Pancreas (tissue), 10 donors: ENCODE results near the gene PSENEN. TPM values are rescaled to one million over a fixed set of nuclear protein-coding genes. Genes with fewer than 3 reads are reported as not detected.

Source experiments
- ATAC-seq, 4 donors: fragments of 200-7000 bp; cut with Tn5 transposase; one replicate each; pipeline versions ENCODE4 v1.8.0 to v1.9.1; 2020; ENCODE audit warnings: mild to moderate bottlenecking in 4 of 4, moderate library complexity in 4 of 4
- DNase-seq, 6 donors: peaks; one replicate each; pipeline ENCODE4 v3.0.0-alpha.2; 2020
- FAIRE-seq: peaks from 2 replicates; lab custom pipeline; 2012; peaks lifted over from hg19 to GRCh38; lab: Jason Lieb, UNC
- H3K27ac ChIP-seq, 4 donors: fragments of 200-600 bp; sonication (generic); 1 replicate in 3 of 4; 2 replicates in 1 of 4; pipeline versions ENCODE4 v1.5.0 to v1.8.0; 2020
- H3K27me3 ChIP-seq, 4 donors: fragments of 200-600 bp; one replicate each; pipeline ENCODE4 v1.8.0; 2021
- H3K36me3 ChIP-seq, 3 donors: fragments of 200-600 bp; sonication (generic) in 1 of 3; one replicate each; pipeline versions ENCODE4 v1.5.0 to v1.8.0; 2020 to 2021
- H3K4me1 ChIP-seq, 3 donors: fragments of 200-600 bp; one replicate each; pipeline ENCODE4 v1.8.0; 2021
- H3K4me3 ChIP-seq, 4 donors: fragments of 200-600 bp; sonication (generic) in 2 of 4; one replicate each; pipeline versions ENCODE4 v1.5.0 to v1.8.0; 2020 to 2021
- H3K9me3 ChIP-seq, 4 donors: fragments of 200-600 bp; one replicate each; pipeline ENCODE4 v1.8.0; 2021
- WGBS, 2 donors: extraction: QIAGEN DNeasy Blood & Tissue Kit; methylation state at CpG; one replicate each; pipeline ENCODE4 v1.1.7; 2013; 5-methylcytosine and 5-hydroxymethylcytosine counted together
- intact Hi-C, 3 donors: fragments of 100-400 bp; cut with DNase I; formaldehyde crosslinking; loops; one replicate each; pipeline versions ENCODE4 v1.11.1 to v1.14.2; 2022
- polyA plus RNA-seq, 2 donors: library from polyadenylated mRNA; stranded (reverse); fragments of 200-250 nt; gene quantifications; one replicate each; pipeline ENCODE4 v1.2.3, GENCODE V29; 2013
- total RNA-seq, 6 donors: library from RNA; stranded (reverse); fragmentation: NEBNext Ultra II Directional in 4 of 6; extraction: Animal tissue kit (Norgen Biotek cat#: 25700) in 4 of 6; gene quantifications; one replicate each; pipeline versions ENCODE4 v1.2.1 to v1.2.4, GENCODE V29; 2021 to 2023
- TF ChIP-seq, protein P1 (sequence below), 4 donors: fragments of 200-600 bp; sonication (generic) in 3 of 4; IDR thresholded peaks; one replicate each; pipeline versions ENCODE4 v1.5.0 to v1.8.0; 2021; ENCODE audit warnings: antibody characterized with exemption in 4 of 4
- donor health status: healthy with polysubstance abuse.
- donor health status: DM: no; HTN: no; CAD: no; lungs with moderate emphysema.
- donor health status: DM: no; HTN: no; CAD: no.
- donor health status: control.
- donor health status: control.
- donor health status: Bipolar disorder and iron deficiency.
- donor health status: DM: yes; HTN: yes; CAD: no.
- donor health status: DM: no; HTN: no; CAD: no.
- donor health status: DM: no; HTN: no; CAD: no.
- donor health status: DM: yes; HTN: yes; CAD: no.

PSENEN gene
- total and polyA plus RNA-seq, 8 donors: 26.7 to 64.6 (median 36.3) TPM

DNA sequence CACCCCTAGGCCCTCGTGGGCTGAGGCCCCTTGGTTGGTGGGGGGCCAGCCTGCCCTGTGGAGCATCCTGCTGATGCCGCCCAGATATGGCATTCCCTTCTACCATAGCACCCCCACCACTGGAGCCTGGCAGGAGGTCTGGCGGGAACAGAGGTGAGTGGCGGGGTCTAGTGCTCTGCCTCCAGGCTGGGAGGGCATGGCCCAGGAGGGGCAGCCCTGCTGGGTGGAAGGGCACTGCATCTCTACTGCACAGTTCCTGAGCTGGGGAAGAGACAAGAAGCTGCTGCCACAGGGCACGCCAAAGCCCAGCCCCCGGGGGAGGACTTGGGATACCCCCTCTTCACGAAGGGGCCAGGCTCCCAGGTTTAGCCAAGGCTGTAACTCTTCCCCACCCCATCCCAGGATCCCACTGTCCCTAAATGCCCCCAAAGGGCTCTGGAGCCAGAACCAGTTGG is 30.1 kb upstream of the PSENEN start:
- Histone ChIP-seq H3K27ac (no peak overlapping the region), H3K36me3 (no peaks in the 10 kb centered on the region), H3K4me1 (peaks cover 6 to 15% (median 8%) of the 10 kb centered on the region in 3 donors), H3K27me3 (no peaks in the 10 kb centered on the region), H3K9me3 (no peaks in the 10 kb centered on the region), H3K4me3 (peak overlapping the region in 3 of 4 donors; percentile 76 to 92 (median 83))
- no peak for ATAC-seq
- no peak for FAIRE-seq
- TF ChIP-seq, protein P1, sequence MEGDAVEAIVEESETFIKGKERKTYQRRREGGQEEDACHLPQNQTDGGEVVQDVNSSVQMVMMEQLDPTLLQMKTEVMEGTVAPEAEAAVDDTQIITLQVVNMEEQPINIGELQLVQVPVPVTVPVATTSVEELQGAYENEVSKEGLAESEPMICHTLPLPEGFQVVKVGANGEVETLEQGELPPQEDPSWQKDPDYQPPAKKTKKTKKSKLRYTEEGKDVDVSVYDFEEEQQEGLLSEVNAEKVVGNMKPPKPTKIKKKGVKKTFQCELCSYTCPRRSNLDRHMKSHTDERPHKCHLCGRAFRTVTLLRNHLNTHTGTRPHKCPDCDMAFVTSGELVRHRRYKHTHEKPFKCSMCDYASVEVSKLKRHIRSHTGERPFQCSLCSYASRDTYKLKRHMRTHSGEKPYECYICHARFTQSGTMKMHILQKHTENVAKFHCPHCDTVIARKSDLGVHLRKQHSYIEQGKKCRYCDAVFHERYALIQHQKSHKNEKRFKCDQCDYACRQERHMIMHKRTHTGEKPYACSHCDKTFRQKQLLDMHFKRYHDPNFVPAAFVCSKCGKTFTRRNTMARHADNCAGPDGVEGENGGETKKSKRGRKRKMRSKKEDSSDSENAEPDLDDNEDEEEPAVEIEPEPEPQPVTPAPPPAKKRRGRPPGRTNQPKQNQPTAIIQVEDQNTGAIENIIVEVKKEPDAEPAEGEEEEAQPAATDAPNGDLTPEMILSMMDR (IDR thresholded peaks at IDR 0.05): no peak
- intact Hi-C loops: loop anchor here in 1 of 3 donors (2.0 kb wide), 1 partner anchor 21 kb away; no protein-coding TSS in a partner anchor
- WGBS, 2 donors: 77 to 79% methylated on average over 7 of the region's 7 CpGs
- DNase-seq: peak in 2 of 6 donors; percentile 22 to 79

DNA sequence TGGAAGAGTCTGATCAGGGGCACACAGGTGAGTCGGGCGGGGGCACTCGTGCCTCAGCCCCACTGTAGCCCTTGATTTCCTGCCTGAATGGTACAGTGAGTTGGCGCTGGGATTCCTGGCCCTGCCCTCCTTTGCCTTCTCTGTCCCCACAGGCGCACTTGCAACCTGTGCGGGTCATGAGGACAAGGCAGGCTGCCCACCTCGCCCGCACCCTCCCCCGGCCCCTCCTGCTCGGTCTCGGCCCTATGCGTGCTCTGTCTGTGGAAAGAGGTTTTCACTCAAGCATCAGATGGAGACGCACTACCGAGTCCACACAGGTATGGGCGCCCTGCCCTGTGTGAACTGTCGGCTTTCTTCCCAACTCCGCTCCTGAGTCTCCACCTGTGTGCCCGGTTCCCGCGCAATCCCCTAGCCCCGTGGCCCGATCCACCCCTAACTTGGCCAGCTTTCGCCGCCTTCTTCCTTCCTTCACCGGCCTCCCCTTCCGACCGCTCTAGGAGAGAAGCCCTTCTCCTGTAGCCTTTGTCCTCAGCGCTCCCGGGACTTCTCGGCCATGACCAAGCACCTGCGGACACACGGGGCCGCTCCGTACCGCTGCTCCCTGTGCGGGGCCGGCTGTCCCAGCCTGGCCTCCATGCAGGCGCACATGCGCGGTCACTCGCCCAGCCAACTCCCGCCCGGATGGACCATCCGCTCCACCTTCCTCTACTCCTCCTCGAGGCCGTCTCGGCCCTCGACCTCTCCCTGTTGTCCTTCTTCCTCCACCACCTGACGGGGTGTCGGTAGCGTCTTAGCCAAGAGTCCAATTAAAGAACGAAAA is 29.3 kb upstream of the PSENEN start:
- FAIRE-seq (no peak), ATAC-seq (peak; percentile 30 to 61 (median 54)), DNase-seq (peak in 5 of 6 donors; percentile 61 to 91 (median 79))
- H3K36me3 ChIP-seq: no peaks in the 10 kb centered on the region
- peak overlapping the region; percentile 76 to 92 (median 84) for H3K4me3 ChIP-seq
- no peaks in the 10 kb centered on the region for H3K27me3 ChIP-seq
- intact Hi-C loops: loop anchor here in 1 of 3 donors (2.0 kb wide), 1 partner anchor 21 kb away; no protein-coding TSS in a partner anchor
- peak overlapping the region; percentile 65 to 85 (median 76) for H3K27ac ChIP-seq
- 2% methylated on average over 52 of the region's 52 CpGs for WGBS, 2 donors
- H3K4me1 ChIP-seq: peaks cover 6 to 15% (median 8%) of the 10 kb centered on the region in 3 donors
- TF ChIP-seq, protein P1 (IDR thresholded peaks at IDR 0.05): no peak
- H3K9me3 ChIP-seq: no peaks in the 10 kb centered on the region

DNA sequence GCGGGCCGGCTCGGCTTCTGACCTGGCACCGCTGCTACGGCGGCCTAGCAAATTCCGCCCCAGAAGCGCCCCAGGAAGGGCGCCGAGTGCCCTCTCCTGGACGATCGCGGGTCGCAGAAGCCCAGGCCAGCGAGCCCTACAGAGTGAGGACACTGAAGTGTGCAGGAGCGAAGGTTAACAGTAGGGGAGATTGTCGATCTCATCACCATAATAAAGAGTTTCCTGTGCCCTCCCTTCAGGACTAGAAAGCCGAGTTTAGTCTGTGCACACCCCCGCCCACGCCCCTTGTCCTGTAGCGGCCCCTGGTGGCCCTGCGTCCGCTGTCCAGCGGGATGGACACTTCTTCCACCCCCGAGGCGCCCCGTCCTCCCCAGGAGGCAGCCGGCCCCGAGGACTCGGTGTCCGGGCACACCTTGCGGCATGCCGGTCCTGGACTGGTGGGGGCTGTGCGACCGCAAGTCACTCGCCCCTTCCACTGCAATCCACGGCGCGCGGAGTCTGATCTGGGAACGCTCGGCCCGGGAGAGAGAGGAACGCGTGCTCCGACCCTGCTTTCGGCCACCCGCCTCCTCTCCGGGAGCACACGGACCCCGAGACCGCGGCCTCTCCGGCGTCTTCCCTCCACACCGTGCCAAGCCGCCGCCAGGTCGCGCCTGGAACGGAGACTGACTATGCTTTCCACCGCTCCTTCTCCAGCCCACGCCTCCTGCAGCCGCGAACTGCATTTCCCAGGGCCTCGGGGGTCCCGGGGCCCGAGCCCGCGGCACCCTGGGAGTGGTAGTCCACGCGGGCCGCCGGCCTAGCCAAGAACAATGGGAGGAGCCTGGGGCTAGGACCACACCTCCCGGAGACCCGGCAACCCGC is 28.4 kb upstream of the PSENEN start:
- intact Hi-C loops: no loop called here
- H3K27me3 ChIP-seq: no peaks in the 10 kb centered on the region
- peaks cover 6 to 15% (median 8%) of the 10 kb centered on the region in 3 donors for H3K4me1 ChIP-seq
- no peaks in the 10 kb centered on the region for H3K9me3 ChIP-seq
- no peak for FAIRE-seq
- 0 to 1% methylated on average over 67 to 77 of the region's 77 CpGs for WGBS, 2 donors
- H3K4me3 ChIP-seq: peak overlapping the region; percentile 76 to 92 (median 84)
- peak; percentile 88 to 94 (median 90) for ATAC-seq
- peaks cover 0 to 6% (median 4%) of the 10 kb centered on the region in 3 donors for H3K36me3 ChIP-seq
- TF ChIP-seq, protein P1 (IDR thresholded peaks at IDR 0.05): peak; percentile 67 to 89 (median 72)
- H3K27ac ChIP-seq: peak overlapping the region; percentile 65 to 85 (median 76)
- DNase-seq: peak; percentile 90 to 98 (median 96)

DNA sequence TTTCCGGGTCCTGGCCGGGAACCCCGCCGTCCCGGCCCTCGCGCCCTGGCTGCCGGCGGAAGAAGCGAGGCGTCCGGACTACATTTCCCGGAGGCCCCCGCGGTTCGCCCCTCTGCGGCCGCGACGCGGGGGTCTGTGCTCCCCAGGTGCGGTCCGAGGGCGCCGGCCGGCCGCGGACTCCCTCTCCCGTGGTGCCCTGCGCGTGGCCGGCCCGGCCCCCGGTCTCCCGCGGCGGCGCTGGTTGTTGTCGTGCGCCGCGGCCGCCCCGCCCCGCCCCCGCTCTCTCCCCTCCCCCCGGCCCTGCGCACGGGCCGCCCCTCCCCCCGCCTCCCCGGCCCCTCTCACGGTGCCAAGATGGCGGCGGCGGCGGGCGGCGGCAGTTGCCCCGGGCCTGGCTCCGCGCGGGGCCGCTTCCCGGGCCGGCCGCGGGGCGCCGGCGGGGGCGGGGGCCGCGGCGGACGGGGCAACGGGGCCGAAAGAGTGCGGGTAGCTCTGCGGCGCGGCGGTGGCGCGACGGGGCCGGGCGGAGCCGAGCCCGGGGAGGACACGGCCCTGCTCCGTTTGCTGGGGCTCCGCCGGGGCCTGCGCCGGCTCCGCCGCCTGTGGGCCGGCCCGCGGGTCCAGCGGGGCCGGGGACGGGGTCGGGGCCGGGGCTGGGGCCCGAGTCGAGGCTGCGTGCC is 27.6 kb upstream of the PSENEN start, which contains the start of gene KMT2B:
Gene KMT2B, plus strand, starts transcription at position 339 of the 680 bp plus-strand sequence. Its CDS starts 16 bp downstream, at position 355.
- DNase-seq: peak in 2 of 6 donors; percentile 94 to 97

More for the DNA sequence above, 27.6 kb upstream of the PSENEN start, which contains the start of gene KMT2B:
- TF ChIP-seq, protein P1 (IDR thresholded peaks at IDR 0.05): no peak
- peak within 1 kb of the TSS; percentile 83 to 92 (median 90) for H3K4me3 ChIP-seq
- peak in 3 of 4 donors; percentile 71 to 73 (median 71) for ATAC-seq
- no peaks in the 10 kb centered on the region for H3K27me3 ChIP-seq
- peak within 1 kb of the TSS; percentile 65 to 85 (median 76) for H3K27ac ChIP-seq
- H3K4me1 ChIP-seq: peaks cover 6 to 15% (median 8%) of the 10 kb centered on the region in 3 donors
- WGBS, 2 donors: 1% methylated on average over 54 to 101 of the region's 109 CpGs
- FAIRE-seq: no peak
- H3K9me3 ChIP-seq: no peaks in the 10 kb centered on the region
- H3K36me3 ChIP-seq: peaks cover 5 to 13% (median 12%) of the 10 kb centered on the region in 3 donors
- intact Hi-C loops: no loop called here
